Coronary artery (tissue), 2 donors: ENCODE measurements around the gene PRR14.
"Not testable (repeated sequence)": the region's sequence is repeated elsewhere in the genome, so short reads cannot be mapped to it uniquely, and the experiment has no call there.

ENCODE experiments used
- DNase-seq: peaks from one replicate; pipeline ENCODE4 v3.0.0-alpha.2; 2017; ENCODE audit warnings: low spot score
- H3K27ac ChIP-seq, 2 donors: fragments of 200-600 bp; sonication (generic); one replicate each; pipeline ENCODE4 v1.5.1; 2016 to 2019
- H3K4me3 ChIP-seq: fragments of 200-600 bp; sonication (generic); 2 replicates; pipeline ENCODE4 v1.5.1; 2016; ENCODE audit warnings: mild to moderate bottlenecking, moderate library complexity
- CTCF ChIP-seq: fragments of 200-600 bp; sonication (generic); IDR thresholded peaks from one replicate; pipeline ENCODE4 v1.5.1; 2019; ENCODE audit warnings: antibody characterized with exemption

PRR14 gene

GRCh38 chr16:30700491-30700890, 49.7 kb downstream of the PRR14 start:
- no peak for DNase-seq

GRCh38 chr16:30700971-30701370, 50.2 kb downstream of the PRR14 start:
- DNase-seq: no peak
- Histone ChIP-seq H3K27ac (no peak overlapping the region), H3K4me3 (no peak overlapping the region)
- no peak for TF ChIP-seq CTCF

More at GRCh38 chr16:30700491-30700890, 49.7 kb downstream of the PRR14 start:
- TF ChIP-seq CTCF: no peak
- H3K27ac ChIP-seq: no peak overlapping the region
- no peak overlapping the region for H3K4me3 ChIP-seq

- DNase-seq, H3K4me3 ChIP-seq, H3K27ac ChIP-seq: not testable (repeated sequence)
Measured at GRCh38 chr16:30703071-30703470, 52.3 kb downstream of the PRR14 start.

GRCh38 chr16:30703971-30704370, 53.2 kb downstream of the PRR14 start:
- TF ChIP-seq CTCF: no peak

More at GRCh38 chr16:30703971-30704370, 53.2 kb downstream of the PRR14 start:
- H3K27ac ChIP-seq: no peak overlapping the region
- H3K4me3 ChIP-seq: no peak overlapping the region
- DNase-seq: no peak
